CD4-positive, alpha-beta T cell treated with Interleukin-10 for 1 hour (primary cell): ENCODE results near the gene DAPK2.
"Not testable (repeated sequence)": the region's sequence is repeated elsewhere in the genome, so short reads cannot be mapped to it uniquely, and the experiment has no call there.

ENCODE experiments used
- DNase-seq: peaks from one replicate; pipeline ENCODE4 v3.0.0-alpha.2; 2020

Gene DAPK2

DNA sequence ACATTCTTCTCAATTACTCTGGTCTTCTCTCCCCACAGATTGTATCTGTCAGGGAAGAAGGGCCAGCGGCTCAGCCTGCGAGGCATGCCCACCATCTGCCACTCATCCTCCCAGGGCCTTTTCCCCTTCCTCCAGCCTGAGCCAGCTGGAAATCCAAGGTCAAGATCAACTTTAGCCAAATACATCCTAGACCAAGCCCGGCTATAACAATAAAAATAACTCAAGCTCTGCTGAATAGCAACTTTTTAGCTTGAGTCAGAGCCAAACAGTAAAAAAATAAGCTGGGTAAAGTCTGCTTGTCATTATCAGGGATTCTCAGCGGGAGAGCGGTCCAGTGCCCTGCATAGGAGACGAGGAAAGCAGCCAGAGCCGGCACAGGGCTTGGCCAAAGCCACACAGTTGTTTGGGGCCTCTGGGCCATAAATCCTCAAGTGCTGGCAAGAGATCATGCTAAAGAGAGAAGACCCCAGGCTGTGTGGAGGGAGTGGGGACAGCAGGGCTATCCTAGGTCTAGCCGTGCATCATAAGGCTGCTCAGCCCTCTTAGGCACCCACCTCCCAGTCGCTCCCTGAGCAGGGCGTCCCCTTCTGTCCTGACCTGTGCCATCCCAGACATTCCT, 136.4 kb downstream of the DAPK2 start:
- no peak for DNase-seq

DNA sequence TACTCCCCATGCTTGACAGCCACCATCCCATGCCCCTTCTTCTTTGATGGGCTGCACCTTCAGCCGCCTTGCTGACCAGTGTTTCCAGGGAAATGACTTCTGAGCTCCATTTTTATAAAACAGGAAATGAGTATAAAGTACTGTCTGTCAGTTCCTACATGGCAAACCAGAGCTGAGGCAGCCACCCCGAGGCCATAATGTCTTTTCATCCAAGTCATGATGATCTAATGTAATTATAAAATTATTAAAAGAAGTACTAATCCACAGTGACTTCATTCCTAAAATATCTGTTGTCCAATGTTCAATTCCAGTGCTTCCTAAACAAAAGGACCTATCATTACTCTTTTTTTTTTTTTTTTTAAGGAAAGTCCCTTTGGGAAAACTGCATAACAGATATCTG, 137.3 kb downstream of the DAPK2 start:
- DNase-seq = no peak

DNA sequence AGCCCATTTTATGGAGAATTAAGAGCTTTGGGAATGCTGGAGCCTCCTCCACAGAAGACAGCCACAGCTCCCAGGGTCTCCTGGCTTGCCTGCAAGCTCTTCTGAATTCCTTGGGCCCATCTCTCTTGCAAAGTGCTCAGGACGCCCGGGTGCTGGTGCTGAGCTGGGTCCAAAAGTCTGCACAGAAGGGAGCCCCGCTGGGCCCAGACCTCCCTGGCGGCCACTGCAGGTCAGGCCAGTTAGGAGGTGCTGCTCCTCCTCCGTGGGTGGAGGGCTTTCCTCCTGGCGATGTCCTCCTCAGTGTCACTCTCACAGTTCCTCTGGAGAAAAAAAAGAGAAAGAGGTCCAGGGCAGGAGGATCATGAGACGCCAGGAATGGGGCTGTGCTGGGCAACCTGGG, 138.0 kb downstream of the DAPK2 start:
- no peak for DNase-seq

DNA sequence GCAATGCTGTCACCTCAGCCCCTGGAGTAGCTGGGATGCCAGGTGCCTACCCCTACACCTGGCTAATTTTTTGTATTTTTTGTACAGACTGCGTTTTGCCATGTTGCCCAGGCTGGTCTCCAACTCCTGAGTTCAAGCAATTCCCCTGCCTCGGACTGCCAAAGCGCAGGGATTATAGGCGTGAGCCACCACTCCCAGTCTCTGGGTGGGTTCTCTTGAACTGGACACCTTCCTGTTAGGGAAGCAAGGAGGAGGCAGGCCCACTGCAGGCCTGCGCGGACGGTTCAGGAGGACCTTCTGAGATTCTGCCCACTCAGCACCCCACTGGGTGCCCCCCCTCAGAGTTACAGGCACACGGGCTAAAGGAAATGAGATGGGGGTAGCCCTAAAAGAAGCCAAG, 138.8 kb downstream of the DAPK2 start:
- DNase-seq = no peak

DNA sequence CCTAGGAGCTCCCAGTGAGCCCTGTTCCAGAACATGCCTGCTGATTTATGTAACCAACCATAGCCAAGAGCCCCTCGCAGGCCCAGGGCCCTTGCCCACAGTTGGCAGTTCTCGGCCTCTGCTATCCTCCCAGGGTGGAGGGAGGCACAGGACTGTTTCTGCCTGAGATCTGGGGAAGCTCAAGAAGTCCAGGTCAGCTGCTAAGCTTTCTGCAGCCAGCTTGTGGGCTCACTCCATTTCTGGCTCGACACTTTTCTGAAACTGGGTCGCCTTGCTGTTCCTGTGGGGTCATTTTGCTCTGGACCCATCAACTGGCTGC, 140.1 kb downstream of the DAPK2 start:
- DNase-seq = no peak

DNA sequence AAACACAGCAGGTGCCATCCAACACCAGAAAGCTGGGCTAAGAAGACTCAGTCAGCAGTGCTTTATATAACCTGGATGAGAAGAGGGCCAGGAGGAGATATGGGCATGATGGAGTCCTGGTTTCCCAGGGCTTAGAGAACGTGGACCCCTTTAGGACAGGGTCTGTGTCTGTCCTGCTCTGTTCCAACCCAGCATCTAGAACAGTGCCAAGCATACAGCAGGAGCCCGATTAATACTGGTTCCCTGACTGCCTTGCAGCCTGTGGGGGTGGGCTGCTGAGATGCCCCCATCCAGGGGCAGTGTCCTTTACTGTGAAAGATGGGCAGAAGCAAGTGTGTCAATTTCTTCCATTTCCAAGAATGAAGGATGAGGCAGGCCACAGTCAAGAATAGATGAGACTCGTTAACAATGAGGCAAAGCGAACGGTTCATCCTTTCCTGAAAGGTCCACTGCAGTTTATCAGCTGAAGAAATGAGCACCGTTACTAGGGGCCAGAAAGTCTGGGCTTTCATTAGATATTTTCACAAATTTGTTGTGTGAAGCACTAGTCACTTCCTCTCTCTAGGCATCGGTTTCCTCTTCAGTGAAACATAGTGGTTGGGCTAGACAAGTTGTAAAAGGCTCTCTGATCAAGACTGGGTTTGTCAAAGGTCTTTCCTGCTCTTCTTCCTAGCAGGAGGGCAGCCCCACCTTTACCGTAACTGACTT, 140.6 kb downstream of the DAPK2 start:
- DNase-seq = peak; percentile 46

DNA sequence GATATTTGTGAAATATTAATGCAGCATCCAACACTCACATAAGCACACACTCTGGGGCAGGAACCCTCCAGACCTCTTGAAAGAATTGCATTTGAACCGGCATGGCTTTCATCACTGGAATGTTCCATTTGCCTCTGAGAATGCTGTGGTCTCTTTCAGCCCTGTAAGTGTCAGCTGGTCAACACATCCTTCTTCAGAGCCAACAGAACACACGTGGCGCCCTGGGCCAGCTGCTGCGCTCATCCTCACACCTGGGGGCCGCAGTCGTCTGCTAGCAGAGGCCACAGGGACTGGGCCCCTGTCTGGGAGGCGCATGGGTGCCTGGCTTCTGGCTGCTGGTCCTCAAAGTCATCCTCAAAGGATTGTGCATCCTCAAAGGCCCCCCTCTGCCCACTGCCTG, 141.2 kb downstream of the DAPK2 start:
- no peak for DNase-seq

DNA sequence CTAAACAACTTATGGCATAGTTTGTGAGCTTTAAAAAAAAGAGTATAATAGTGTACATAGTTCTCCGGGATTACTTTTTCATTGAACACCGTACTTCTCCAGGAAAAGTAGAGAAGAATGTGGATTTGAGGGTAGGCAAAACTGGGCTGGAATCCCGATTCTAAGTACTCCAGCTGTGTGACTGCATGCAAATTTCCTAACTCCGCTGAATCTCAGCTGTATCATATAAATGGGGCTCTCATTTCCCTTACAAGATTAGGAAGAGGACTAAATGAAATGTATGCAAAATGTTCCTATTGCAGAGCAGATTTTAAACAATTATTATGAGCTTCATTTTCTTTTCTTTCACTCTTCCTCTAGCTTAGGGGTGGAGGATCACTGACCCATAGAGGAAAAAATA, 142.2 kb downstream of the DAPK2 start:
- DNase-seq = no peak

DNA sequence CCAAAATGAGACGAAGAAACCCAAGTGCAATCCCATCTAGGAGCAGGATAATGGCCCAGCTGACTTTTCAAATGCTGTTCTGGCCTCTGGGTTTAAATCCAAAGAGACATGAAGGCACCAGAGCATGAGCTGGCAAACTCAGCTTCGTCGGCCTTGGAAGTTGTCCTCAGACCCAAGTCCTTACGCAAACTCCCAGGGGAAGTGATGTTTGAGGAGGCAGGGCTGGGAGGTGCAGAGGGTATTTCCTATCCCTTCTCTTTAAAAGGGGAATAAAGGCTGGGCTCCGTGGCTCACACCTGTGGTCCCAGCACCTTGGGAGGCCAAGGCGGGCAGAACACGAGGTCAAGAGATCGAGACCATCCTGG, 143.6 kb downstream of the DAPK2 start:
- no peak for DNase-seq

DNA sequence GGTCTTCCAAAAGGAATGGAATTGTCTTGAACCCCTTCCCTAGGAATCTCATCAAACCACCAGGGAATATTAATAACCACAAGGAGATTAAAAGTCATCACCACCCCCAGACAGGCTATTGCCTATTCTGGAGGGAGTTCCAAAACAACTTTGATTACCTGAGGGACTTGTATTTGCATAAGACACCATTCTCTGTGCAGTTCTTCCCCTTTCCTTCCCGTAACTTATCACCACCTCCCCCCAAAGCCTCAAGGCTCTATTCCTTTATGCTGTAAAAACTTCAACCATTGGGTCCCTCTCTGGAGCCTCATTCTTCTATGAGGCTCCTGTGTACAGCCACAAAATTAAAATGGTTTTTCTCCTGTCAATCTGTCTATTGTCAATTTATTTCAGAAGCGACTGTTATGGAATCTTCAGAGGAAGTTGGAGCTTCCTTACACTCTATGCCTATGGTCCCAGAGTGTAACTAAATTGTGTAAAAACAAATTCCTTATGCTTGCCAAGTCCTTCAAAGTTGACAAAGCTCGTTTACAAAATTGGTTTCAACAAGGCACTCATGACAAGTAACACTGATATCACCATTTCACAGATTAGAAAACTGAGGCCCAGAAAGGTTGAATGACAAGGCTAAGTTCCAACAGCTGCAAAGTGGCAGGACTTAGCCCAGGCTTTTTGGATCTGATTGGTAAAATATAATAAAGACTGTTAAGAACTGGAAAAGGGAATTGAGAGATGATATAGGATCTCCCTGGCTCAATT, 144.2 kb downstream of the DAPK2 start:
- no peak for DNase-seq

DNA sequence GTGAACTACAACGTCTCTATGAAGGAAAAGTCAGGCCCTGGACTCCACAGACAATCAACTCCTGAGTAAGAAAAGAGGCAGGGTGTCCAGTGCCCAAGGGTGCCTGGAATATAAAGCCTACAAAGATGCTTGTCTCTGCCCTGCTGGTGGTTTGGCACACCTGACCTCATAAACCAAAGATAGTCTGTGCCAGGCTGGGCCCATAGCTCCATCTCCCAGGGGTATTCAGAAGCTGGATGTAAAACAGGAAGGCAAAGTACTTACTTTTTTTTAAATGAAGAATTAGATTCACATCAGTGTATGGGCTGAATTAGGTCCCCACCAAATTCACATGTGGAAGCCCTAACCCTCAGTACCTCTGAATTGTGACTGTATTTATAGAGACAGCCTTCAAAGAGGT, 146.0 kb downstream of the DAPK2 start:
- DNase-seq = no peak

DNA sequence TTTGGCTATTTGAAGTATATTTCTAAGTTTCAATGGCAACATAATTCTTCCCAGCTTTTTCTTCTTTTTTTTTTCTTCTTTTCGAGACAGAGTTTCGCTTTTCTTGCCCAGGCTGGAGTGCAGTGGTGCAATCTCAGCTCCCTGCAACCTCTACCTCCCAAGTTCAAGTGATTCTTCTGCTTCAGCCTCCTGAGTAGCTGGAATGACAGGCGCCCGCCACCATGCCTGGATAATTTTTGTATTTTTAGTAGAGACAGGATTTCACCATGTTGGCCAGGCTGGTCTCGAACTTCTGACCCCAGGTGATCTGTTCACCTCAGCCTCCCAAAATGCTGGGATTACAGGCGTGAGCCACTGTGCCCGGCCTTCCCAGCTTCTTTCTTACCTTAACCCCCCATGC, 146.7 kb downstream of the DAPK2 start:
- DNase-seq = not testable (repeated sequence)

DNA sequence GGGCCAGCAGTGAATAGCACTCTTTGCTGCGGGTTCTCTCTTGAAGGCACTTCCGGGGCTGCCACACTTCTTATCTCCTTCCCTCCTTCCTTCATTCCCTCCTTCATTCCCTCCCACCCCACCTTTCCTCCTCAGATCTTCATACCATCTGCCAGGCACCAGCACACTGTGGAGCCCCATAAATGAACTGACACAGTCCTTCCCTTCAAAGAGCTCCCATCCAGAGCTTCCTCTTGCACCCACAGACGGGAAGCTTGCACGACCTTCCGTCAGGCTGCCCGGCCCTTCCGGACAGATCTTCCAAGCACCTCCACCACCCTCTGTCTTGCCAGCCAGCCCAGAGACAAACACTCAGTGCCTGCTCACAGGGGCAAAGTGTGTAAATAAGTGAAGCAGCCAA, 147.1 kb downstream of the DAPK2 start:
- DNase-seq = no peak

DNA sequence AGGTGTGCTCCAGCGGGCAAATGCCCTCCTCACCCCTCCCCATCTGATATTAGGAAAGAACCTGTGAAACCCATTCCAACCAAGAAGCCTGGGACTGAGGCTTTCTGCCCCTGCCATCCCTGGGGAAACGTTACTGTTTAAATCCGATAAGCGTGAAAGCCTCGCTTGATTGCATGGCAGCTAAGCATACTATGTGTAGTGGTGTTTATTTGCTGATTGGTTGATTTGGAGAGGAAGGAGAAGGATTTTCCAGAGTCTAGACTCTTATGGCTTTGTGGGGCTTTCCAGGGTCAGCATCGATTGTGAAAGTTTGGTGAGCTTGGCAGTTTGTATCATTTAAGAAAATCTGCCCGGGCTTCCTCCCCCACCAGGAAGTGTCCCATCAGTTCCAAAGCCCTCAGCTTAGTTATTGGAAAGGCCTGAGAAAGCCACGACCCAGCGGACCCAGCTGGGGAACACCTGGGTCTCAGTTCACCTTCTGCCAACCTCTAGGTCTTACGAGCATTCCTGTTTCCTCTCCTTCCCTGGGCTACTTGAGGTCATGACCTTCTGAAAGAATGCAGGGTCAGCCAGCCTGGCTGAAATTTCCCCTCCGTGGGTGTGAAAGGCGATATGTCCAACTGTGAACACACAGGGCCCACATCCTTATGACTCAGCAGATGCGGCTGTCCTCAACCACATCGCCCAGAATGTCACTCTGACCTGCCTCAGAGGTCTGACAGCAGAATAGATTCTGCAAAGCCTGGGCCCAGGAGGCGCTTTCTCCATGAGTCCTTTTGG, 149.8 kb downstream of the DAPK2 start:
- peak; percentile 15 for DNase-seq

DNA sequence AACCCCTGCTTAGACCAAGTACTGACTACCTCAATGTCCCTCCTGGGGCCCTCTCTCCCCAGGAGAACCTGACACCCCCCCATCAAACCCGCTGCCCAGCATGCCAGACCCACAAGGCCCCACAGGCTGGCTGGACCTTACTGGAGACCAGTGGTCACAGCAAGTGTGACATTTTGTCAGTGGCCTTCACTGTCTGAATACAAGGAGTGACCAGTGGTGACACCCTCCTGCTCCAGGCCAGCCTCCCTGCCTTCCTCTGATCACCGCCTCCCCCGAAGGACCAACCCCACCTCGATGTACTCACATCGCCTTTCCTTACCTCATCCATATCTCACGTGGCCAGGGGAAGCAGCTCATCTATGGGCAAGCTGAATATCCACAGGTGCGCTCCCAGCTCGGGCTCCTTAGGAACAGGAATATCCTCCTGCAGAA, 150.5 kb downstream of the DAPK2 start:
- DNase-seq = no peak

DNA sequence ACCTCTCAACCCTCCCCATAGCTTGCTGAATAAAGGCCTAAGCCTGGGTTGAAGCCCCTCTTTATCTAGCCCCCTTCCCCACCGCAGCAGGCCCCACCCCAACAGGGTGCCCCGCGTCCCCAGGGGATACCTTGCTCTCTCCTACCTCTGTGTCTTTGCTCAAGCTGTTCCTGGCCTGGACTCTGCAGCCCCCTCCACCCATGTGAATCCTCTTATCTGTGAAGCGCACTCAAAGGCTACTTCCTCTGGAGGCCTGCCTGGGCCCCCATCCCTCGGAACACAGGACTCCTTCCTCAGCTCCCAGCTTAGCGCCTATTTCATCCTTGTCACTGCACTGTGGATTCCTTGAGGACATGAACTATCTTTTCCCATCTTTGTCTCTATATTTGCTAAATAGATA, 151.1 kb downstream of the DAPK2 start:
- DNase-seq = no peak

DNA sequence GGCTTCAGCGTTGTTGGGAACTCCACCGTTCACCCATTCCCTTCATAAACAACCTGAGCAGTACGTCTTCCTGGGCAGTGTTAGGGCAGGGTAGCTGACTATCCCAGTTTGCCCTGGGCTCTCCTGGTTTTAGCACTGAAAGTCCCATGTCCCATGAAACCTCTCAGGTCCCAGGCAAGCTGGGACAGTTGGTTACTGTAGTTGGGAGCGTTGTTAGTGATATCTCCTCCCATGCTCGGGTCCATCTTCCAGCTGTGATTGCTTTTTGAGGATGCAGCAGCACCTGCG, 151.7 kb downstream of the DAPK2 start:
- DNase-seq = no peak

DNA sequence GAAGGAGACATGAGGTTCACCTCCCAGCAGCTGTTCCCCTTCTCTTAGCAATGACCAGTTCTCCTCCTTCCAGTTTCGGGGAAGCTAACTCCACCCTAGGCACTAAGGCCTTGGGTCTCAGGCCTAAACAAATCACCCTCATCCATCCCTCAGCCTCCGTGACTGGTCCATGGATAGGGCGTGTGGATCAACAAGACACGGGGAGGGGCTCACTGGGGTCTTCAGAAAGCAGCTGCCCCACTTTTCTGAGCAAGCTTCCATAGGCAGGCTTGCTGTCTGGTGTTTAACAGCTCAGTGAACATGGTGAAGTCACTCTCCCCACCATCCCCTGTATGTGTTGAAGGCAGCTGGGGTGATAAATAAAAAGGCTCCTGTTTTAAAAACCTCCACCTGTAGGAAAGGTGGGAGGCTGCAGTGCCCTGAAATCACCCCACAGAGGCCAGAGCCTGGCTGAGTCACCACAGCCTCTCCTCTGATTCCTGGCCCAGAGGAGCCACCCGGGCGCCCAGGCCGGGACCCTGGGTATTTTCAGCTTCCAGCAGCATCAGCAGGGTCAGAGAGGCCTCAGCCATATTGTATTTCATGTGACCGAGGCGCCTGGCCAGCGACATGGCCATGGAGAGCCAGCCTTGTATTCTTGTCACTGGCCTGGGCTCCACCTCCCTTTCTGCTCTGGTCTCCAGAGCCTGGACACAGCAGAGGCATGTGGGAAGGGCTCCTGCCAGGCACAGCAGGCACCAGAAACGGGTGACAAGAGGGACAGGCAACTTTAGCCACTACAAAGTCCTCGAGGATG, 152.2 kb downstream of the DAPK2 start:
- DNase-seq = no peak

DNA sequence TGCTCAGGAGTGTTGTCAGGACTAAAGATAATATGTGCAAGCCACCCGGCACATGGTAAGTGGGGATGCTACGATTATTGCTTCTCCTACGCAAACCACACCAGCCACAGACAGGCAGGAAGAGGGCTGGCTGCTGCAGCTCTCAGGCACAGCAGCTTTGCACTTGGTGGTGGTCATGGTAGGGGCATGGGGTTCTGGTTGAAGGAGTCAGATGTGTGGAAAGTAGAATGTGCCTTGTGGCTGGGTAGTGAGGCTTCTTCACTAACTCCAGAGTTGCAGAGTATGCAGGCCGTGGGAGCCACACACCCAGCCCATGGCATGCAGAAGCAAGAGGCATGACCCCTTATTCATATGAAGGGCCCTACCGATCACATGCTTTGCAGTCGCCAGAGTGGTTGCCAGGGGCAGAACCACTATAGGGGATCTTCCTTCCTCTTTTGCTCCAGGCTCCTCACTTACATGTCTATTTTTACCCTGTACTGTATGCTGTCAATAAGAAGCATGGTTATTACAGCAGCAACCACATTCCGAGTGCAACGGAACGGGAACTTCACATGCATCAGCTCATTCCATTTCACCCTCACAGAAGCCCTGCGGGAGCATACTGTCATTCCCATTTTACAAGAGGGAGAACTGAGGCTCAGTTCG, 153.4 kb downstream of the DAPK2 start:
- DNase-seq = peak; percentile 73

DNA sequence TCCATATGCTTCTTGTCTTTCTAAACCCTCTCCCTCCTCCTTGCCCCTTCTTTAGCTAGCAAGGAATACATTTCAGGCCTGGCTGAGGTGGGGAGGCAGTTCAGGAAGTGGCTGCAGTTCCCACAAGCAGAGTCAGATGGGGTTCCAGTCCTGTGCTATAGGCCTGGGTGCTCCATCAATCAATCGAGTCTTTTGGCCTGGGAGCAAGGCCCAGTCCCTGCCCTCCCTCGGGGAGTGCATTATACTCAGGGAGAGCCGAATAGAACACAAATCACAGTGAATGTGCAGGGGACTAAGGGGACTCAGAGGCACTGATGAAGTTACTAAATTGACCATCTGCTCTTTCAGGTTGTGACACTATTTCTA, 154.5 kb downstream of the DAPK2 start:
- DNase-seq = no peak

DNA sequence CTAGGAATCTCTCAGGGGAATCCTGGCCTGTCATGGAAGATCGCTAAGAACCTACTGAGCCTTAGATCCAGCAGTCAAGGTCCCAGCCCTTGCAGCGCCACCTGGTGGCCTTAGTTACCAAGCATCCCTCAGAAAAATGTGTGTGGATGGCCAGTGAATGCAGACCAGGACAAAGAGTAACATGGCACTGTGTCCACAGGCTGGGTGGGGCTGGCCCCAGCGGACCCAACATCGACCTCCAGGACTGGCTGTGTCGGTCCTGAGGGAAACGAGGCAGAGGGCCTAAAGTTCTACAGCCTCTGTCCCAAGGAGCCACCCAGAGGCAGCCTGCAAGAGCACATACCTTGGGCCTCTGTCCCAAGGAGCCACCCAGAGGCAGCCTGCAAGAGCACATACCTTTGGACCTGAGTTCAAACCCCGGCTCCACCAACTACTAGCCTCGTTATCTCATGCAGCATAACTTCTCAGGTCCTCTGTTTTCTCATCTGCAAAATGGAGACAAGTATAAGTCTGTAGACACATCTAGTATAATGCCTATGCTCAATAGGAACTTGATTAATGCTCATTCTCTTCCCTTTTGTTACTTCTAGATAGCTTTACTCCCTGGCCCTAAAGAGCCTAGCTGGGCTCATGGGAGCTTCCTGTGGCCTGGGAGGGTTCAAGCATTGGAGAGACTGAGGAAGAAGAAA, 155.1 kb downstream of the DAPK2 start:
- peak; percentile 77 for DNase-seq

DNA sequence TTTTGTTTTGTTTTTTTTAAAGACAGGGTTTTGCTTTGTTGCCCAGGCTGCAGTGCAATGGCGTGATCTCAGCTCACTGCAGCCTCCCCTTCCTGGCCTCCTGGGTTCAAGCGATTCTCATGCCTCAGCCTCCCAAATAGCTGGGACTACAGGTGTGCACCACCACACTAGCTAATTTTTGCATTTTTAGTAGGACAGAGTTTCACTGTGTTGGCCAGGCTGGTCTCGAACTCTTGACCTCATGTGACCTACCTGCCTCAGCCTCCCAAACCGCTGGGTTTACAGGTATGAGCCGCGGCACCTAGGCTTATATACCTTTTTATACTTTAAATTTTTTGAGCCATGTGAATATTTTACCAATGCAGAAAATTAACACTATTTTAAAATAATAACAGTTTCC, 155.7 kb downstream of the DAPK2 start:
- no peak for DNase-seq
